Stimulated activated CD4-positive, alpha-beta T cell treated with anti-CD3 and anti-CD28 coated beads, Interleukin-15, amount 100 ng/mL, for 24 hours (primary cell): ENCODE results near the gene CAAP1.
"Not testable (repeated sequence)": the region's sequence is repeated elsewhere in the genome, so short reads cannot be mapped to it uniquely, and the experiment has no call there.

Experiments
- DNase-seq: peaks from one replicate; pipeline ENCODE4 v3.0.0-alpha.2; 2020

CAAP1 gene, protein sequence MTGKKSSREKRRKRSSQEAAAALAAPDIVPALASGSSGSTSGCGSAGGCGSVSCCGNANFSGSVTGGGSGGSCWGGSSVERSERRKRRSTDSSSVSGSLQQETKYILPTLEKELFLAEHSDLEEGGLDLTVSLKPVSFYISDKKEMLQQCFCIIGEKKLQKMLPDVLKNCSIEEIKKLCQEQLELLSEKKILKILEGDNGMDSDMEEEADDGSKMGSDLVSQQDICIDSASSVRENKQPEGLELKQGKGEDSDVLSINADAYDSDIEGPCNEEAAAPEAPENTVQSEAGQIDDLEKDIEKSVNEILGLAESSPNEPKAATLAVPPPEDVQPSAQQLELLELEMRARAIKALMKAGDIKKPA

DNA sequence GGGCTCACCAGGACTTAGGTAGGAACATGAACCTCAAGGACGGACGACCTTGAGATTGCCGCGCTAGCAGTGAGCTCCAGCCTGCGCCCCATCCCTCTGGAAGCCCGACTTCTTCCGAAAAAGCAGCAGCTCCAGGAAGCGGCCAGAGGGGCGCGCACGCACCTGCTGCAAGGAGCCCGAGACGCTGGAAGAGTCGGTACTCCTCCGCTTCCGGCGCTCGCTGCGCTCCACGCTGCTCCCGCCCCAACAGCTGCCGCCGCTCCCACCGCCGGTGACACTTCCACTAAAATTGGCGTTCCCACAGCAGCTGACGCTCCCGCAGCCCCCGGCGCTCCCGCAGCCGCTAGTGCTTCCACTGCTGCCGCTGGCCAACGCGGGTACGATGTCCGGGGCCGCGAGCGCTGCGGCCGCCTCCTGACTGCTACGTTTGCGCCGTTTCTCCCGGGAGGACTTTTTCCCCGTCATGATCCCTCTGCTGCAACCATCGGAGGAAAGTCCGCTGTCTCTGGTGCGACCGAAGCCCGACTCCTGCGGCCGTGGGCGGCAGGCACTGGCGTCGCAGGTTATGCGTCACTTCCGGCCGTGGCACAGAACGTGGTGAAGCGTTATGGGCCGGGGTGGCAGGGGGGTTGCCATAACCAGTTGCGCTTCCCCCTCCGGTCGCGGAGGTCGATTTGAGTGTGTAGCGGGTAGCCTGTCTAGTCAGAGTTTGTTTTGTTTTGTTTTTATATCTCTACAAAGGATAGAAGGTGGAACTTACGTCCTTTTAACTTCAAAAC, at the start of gene CAAP1:
CAAP1 (minus strand) TSS at position 552 of the 779 bp plus-strand sequence; CDS start at position 465, 87 bp downstream.
- peak; percentile 96 for DNase-seq

DNA sequence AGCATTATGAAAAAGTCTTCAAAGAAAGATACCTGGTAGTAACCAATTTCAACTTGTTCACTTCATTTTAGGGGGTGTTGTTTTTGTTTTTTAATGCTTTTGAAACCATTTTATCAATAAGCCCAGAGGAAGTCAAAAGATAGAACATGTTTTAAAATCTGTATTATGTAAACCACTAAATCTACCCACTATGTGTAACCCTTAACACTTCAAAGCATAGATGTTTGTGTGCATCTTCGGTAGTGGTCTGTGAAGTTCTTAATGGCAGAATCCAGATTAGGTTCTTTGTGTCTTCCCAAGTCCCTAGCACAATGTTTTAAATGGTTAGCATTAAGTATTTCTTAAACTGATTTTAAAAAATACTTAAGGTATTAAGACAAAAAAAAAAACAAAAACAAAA, 48.2 kb upstream of the CAAP1 start:
- no peak for DNase-seq

DNA sequence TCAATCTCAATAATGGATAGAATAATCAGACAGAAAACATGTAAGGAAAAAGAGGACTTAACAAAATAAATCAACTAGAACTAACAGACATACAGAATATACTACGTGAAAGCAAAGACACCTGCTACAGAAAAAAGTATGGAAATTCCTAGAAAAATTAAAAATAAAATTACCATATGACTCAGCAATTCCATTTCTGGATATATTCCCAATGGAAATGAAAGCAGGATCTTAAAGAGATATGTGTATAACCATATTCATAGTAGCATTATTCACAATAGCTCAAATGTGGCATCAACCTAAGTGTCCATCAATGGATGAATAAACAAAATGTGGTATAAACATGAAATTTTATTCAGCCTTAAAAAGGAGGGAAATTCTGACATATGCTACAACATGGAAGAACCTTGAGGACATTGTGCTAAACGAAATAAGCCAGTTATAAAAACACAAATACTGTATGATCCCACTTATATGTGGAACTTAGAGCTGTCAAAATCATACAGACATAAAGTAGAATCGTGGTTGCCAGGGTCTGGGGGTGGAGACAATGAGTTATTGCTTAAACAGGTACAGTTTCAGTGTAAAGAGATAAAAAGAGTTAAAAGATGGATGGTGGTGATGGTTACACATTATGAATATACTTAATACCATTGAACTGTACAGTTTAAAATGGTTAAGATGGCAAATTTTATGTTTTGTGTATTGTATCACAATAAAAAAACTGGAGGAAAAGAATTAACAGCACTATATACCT, 47.5 kb upstream of the CAAP1 start:
- no peak for DNase-seq

DNA sequence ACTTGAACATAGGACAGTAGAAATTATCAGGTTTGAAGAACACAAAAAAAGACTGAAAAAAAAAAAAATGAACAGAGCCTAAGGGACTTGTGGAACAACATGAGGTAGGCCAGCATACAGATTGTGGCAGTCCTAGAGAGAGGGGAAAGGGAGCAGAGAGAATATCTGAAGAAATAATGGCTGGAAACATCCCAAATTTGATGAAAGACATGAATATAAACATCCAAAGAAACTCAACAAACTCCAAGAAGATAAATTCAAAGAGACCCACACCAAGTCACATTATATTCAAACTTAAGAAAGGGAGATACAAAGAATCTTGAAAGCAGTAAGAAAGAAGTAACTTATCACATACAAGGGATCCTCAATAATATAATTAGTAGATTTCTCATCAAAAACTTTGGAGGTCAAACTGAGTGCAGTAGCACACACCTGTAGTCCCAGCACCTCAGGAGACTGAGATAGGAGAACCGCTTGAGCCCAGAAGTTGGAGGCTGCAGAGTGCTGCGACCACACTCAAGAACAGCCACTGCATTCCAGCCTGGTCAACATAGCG, 45.3 kb upstream of the CAAP1 start:
- DNase-seq: no peak

DNA sequence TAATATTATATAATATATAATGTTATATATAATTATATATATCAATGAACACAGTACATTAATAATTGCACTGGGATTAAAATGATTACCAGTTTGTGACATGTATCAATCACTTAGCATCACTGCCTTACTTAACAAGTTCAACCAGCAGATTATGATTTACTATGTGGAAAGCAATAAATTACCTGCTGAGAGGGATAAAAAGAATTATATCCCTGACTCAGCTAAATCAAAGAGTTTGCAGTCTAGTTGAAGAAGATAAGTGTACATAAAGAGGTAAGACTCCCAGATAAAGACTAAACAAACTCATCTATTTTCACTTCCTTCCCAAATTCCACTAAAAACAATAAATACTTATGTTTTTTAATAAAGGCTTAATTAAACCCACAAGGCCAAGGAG, 43.2 kb upstream of the CAAP1 start:
- no peak for DNase-seq

DNA sequence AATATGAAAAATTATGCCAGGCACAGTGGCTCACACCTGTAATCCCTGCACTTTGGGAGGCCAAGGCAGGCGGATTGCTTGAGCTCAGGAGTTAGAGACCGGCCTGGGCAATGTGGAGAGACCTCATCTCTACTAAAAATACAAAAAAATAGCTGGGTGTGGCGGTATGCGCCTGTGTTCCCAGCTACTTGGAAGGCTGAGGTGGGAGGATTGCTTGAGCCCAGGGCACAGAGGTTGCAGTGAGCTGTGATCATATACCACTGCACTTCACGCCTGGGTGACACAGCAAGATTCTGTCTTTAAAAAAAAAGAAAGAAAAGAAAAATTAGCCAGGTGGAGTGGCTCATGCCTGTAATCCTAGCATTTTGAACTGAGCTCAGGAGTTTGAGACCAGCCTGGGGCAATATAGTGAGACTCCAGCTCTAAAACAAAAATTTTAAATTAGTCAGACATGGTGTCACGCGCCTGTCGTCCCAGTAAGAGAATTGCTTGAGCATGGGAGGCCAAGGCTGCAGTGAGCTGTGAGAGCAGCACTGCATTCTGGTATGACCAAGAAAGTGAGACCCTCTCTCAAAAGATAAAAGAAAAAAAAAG, 36.4 kb upstream of the CAAP1 start:
- DNase-seq: no peak

DNA sequence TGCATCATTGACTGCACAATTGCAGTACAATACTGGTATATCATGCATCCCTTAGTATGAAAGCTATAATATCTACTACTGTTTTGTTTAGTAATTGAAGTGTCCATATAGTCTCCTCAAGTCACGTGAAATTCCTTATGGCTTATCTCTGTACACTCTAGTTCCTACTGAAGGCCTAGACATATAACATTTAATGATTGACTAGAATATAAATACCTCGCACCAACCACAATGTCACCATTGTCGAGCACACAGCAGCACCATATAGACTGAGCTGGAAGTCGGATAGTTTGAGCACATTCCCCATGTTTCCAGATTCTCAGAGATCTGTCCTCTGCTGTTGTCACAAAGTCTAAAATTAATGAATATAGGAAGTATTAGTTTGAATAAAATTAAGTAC, 33.0 kb upstream of the CAAP1 start:
- DNase-seq: no peak

DNA sequence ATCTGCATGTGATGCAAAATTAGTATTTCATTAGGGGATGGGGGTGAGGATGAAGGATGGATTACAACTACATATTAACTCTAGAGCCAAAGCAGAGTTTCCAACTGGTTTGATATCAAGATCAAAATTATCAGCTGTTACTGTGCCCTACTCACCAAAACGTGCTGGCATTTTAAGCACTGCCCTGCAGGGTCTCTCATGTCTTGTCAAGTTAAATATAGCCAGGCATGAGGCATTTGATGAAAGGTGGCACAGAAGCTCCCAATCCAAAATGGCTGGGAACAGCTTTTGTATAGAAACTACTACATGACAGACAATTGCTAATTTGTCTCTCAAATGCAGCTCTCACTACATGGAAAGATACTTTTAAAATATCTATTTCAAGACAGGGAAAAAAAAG, 27.1 kb upstream of the CAAP1 start:
- no peak for DNase-seq

DNA sequence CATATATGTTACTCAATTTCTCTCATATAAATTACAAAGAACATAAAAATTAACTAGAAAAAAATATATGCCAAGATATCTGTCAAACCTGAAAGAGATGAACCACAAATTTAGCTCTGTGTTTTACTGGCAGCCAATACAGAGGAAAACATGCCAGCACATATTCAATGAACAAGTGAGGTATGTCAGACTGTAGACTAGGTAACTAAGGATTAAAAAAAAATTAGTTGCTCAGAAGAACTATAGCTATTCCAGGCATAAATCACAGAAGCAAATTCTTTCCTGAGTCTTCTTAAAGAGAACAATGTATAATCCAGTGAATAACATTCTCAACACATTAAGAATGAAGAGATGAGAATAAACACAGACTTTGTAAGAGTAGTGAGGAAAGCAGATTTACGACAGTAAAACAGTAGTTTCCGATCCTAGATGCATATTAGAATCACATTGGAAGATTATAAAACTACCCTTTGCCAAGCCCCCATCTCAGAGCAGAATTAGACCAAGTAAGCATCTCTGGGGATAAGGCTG, 20.6 kb upstream of the CAAP1 start:
- no peak for DNase-seq

DNA sequence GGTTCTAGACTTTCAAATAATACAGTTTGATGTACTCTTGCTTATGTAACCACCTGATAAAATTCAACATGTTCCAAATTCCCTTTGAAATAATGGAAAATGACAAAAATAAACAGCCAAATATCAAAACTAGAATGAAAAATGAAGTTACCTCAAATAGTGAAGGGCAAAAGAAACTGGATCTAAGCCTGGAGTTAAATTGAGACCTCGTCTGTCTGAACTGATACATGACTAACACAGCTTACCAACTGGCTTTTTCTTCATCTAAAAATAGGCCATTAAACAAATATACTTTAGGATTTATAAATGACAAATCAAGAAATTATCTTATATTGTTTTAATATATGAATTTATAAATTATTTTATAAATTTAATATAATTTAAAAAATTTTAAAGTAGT, 12.1 kb upstream of the CAAP1 start:
- no peak for DNase-seq

DNA sequence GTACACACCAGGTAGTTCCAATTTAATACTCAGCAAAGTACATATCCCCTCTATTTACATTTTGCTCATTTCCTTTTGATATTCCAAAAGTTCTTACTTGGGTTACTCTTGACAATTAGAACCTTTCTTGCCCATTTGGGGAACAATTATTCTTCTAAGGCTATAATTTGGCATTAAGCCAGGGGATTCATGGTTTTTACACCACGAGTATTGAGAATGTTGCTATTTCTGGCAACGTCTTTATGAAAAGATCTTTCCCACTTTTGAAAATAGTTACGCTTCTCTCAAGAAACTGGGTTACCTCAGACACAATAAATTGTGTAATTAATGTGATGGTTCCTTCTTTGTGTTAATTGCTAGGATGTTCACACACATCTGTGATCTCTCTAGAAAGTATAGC, 11.5 kb upstream of the CAAP1 start:
- DNase-seq: no peak

DNA sequence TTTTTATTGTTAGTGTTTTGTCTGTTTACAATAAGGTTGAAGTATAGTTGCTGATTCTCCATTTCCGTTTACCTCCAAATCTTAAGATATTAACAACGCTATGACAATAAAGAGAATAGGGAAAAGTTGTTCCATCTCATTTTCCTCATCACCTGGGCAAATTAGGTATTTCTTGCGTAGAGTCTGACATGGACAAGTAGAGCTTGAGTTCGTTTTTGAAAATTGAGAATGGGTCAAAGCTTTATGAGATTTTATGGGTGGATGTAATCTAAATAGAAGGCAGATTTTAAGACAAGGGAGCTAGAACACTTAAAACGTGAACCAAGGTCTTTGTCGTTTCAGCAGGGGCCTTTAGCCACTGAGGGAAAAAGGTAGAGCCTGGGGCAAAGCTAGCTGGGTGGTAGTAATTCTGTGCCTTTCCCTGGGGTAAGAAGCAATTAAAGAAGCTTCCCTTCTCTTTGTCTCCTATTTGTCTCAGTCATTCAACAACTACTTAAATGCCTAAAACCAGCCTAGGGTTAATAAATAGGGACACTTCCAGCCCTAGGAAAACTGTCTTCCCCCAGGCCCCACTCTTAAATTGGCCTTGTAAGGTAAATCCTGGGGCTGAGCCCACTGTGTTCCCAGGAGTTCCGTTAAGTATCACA, 551 bp upstream of the CAAP1 start:
- DNase-seq: no peak

DNA sequence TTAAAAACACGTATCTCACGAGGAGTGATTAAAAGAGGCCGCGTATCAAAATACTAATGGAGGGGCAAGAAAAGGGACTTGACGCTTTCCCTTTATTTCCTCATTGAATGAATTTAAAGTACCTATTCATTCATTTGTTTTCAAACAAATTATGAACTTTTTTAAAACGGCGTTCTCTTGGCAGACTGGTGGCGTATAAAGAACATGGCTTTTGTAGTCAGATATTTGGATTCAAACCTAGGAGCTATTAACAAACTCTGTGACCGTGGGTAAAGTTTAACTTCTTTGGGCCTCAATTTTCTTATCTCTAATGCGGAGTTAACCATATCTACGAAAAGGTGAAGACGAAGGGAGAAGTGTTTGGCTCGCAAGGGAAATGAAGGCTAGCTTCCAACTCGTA, 876 bp downstream of the CAAP1 start:
- no peak for DNase-seq

DNA sequence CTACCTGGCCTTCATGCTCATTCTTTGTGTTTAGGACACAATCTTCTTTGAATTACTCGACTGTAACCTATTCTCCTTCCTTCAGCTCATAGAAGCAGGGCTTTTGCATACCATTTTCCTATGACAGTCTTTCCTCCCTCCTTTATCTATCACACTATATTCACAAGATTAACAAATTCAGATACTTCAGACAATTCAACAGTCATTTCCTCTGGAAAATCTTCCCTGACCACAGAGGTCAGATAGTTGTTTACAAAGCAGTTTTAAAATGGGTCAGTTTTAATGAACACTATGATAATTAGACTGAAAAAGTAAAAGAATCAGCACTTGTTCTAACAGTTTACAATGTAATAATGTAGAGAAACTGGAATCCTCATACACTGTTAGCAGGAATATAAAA, 4.3 kb downstream of the CAAP1 start:
- DNase-seq: no peak

DNA sequence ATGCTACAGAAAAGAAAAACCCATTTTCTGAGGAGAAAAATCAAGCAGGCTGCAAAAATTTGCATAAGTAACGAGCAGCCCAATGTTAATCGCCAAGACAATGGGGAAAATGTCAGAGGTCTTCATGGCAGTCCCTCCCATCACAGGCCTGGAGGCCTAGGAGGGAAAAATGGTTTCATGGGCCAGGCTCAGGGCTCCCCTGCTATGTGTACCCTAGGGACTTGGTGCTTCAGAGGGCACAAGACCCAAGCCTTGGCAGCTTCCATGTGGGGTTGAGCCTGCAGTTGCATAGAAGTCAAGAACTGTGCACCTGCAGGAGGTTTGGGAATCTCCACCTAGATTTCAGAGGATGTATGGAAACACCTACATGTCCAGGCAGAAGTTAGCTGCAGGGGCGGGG, 10.4 kb downstream of the CAAP1 start:
- DNase-seq: no peak

DNA sequence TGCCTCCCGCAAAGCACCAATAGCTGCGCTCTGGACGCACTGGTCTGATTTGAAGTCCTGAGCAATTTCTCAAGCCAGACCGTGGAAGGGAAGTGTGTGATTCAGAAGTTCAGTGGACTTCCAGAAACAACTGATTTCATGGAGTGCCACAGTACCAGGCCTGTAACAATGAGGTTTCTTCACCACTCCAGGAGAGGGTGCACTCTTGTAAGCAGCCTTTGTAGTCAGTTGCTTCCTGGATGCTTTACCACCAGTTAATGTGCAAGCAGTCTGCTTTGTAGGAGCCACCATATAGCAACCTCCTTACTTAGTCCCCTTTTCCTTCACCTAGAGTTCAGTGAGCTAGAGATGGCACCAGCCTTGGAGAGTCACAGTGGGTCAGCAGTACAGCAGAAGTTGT, 12.3 kb downstream of the CAAP1 start:
- no peak for DNase-seq

DNA sequence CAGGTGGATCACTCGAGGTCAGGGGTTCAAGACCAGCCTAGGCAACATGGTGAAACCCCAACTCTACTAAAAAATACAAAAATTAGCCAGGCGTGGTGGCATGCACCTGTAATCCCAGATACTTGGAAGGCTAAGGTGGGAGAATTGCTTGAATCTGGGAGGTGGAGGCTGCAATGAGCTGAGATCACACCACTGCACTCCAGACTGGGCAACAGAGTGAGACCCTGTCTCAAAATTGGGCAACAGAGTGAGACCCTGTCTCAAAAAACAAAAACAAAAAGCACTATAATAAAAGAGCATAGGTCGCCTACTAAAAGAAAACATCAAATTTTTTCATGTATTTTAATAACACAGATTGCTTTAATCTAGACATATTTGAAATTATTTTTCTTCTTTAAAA, 17.4 kb downstream of the CAAP1 start:
- not testable (repeated sequence) for DNase-seq

DNA sequence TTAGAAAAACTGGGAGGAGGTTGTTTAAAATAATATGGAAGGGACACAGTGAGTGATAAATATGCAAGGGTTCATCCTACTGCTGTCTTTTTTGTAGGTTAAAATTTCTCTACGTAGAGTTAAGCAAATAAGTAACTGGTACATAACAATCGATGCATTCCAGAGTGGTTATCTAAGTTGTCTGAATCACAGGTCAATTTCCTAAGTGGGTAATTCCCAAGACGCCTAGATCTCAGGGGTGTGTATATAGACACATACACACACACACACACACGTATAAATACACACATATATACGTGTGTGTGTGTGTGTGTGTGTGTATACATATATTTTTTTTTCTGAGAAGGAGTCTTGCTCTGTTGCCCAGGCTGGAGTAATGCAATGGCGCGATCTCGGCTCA, 22.3 kb downstream of the CAAP1 start:
- no peak for DNase-seq

DNA sequence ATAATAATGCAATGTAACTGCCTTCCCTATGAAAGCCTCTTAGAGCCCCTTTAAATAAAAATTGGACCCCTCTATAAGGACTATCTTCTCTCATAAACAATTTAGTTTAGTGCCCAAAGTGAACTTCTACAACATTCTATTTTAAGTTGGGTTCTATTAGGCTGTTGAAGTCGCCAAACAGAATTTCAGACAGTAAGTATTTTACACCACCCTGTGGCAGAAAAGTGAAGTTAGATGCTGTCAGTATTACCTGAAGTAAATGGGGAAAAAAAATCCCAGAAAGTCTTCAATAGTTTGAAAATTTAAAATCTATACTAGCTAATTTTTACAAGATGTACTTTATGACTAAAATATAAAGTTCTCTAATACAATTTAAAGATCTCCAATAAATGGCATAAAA, 29.5 kb downstream of the CAAP1 start:
- DNase-seq: no peak

DNA sequence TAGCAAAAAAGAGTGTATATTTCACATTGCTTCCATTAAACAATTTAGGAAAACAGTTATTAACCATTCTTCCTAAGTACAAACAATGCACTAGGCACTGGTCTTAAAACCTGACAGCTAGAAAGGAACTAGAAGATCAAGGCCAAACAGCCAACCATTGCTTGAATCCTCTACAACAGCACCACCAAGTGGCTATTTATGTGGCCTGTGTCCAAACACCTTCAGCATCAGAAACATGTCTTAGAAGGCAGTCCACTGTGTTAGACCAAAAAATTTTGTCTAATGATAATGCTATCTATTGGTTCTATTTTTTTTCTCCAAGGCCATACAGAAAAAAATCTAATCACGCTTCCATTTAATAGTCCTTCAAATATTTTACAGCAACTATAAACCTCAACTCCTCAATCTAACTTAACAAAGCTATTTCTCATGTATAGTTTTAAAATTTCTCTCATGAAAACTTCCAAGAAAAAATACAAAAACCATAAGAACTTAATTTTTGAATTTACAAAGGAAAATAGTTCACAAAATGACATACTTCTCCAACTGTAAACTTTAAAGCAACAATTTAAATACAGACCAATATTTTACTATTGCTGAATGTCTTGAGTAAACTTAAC, 36.1 kb downstream of the CAAP1 start:
- peak; percentile 22 for DNase-seq

DNA sequence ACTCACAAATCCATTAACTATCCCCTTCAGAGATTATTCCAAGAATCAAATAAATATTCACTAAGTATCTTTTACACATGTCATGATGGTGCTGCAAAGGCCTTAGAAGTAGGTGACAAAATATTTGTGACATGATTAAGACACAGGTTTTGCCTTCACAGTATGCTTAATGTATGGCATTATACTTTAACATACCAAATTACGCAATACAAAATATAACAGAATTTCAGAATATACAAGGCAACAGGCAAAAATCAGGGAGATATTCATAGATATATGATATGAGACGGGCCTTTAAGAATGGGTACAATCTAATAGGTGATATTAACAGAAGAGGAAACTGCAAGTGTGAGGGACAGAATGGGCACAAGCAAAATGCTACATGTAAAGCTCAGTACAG, 41.6 kb downstream of the CAAP1 start:
- DNase-seq: no peak

DNA sequence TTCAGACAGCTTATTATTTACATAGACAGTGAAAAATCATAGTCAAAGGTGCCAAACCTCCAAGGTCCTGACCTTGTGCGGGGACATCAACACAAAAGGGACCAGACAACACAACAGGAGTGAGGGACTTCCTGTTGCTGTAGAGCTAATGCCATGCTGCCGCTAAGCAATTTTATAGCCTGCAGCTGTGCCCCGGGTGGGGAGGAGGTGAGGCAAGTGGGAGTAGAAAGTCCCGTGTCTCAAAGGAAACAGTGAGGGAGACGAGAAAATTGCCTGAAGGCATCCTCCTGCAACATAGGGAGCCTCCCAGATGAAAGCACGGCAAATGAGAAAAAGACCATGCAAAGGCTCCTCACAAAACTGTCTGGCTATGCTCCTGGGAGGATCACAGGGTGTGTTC, 58.8 kb downstream of the CAAP1 start:
- no peak for DNase-seq
